HG03108 (cell line): ENCODE data around the gene CHRNA3.
"Not testable (repeated sequence)": the region's sequence is repeated elsewhere in the genome, so short reads cannot be mapped to it uniquely, and the experiment has no call there.

Experiments
- ATAC-seq: cut with Tn5 transposase; IDR thresholded peaks from one replicate; pipeline ENCODE4 v1.9.1; 2021; ENCODE audit warnings: moderate library complexity; ENCODE audit not compliant: unreplicated experiment

The CHRNA3 gene

GRCh38 chr15:78618064-78618463, 2.7 kb downstream of the CHRNA3 start:
- no peak for ATAC-seq

GRCh38 chr15:78617516-78617915, 3.3 kb downstream of the CHRNA3 start:
- ATAC-seq, result no peak

GRCh38 chr15:78617076-78617475, 3.7 kb downstream of the CHRNA3 start:
- ATAC-seq, result no peak

GRCh38 chr15:78616506-78616905, 4.3 kb downstream of the CHRNA3 start:
- ATAC-seq, result no peak

GRCh38 chr15:78615151-78615589, 5.6 kb downstream of the CHRNA3 start:
- ATAC-seq, result no peak

GRCh38 chr15:78614021-78614420, 6.8 kb downstream of the CHRNA3 start:
- no peak for ATAC-seq

- not testable (repeated sequence) for ATAC-seq
Measured at GRCh38 chr15:78609551-78609950, 11.2 kb downstream of the CHRNA3 start.

GRCh38 chr15:78605680-78606079, 15.1 kb downstream of the CHRNA3 start:
- ATAC-seq, result no peak

GRCh38 chr15:78605201-78605600, 15.6 kb downstream of the CHRNA3 start:
- no peak for ATAC-seq

GRCh38 chr15:78604420-78604819, 16.4 kb downstream of the CHRNA3 start:
- no peak for ATAC-seq

GRCh38 chr15:78603467-78603866, 17.3 kb downstream of the CHRNA3 start:
- no peak for ATAC-seq

- no peak for ATAC-seq
Measured at GRCh38 chr15:78599189-78599588, 21.6 kb downstream of the CHRNA3 start.

GRCh38 chr15:78598348-78598747, 22.4 kb downstream of the CHRNA3 start:
- ATAC-seq, result no peak

- no peak for ATAC-seq
Measured at GRCh38 chr15:78597583-78597982, 23.2 kb downstream of the CHRNA3 start.

GRCh38 chr15:78574944-78575343, 45.9 kb downstream of the CHRNA3 start:
- ATAC-seq, result no peak

GRCh38 chr15:78573416-78573815, 47.4 kb downstream of the CHRNA3 start:
- ATAC-seq, result no peak

GRCh38 chr15:78571382-78571781, 49.4 kb downstream of the CHRNA3 start:
- no peak for ATAC-seq

GRCh38 chr15:78570710-78571109, 50.1 kb downstream of the CHRNA3 start:
- ATAC-seq, result no peak

- ATAC-seq, result no peak
Measured at GRCh38 chr15:78567531-78567930, 53.3 kb downstream of the CHRNA3 start.

GRCh38 chr15:78565951-78566774, 54.6 kb downstream of the CHRNA3 start:
- ATAC-seq, result peak; percentile 18

- peak; percentile 77 for ATAC-seq
Measured at GRCh38 chr15:78565097-78565950, 55.5 kb downstream of the CHRNA3 start, which contains the start of gene CHRNA5. Gene CHRNA5 (plus strand): TSS chr15:78565520. CDS start chr15:78565720, 200 bp downstream.

- no peak for ATAC-seq
Measured at GRCh38 chr15:78564743-78565096, 56.1 kb downstream of the CHRNA3 start.
